SK-N-SH (cell line): ENCODE measurements around the gene AEBP1. TPM values are rescaled to one million over a fixed set of nuclear protein-coding genes. Genes with fewer than 3 reads are reported as not detected.

ENCODE experiments used
- CTCF ChIA-PET: fragments of 300-600, 350-600 bp; formaldehyde crosslinking; extraction: SDS; loops from one replicate; lab custom pipeline; 2021; lab: Yijun Ruan, JAX
- POLR2A ChIA-PET: fragments of 350-600 bp; sonication (Branson Sonifier 250); formaldehyde crosslinking; extraction: SDS; loops from one replicate; lab custom pipeline; 2020; ENCODE audit warnings: antibody characterized with exemption, inconsistent platforms; lab: Yijun Ruan, JAX
- DNase-seq: peaks from one replicate; pipeline ENCODE4 v3.0.0; 2012
- H2AFZ ChIP-seq: fragments of 200-600 bp; sonication (generic); 2 replicates; pipeline ENCODE4 v1.8.1; 2016; ENCODE audit warnings: antibody characterized with exemption, mild to moderate bottlenecking, low read depth
- H3F3A ChIP-seq: fragments of 200-600 bp; sonication (generic); replicated peaks from 2 replicates; pipeline ENCODE3; 2016; ENCODE audit warnings: antibody characterized with exemption, mild to moderate bottlenecking; ENCODE audit not compliant: insufficient read depth
- H3K27ac ChIP-seq, 2 experiments: fragments of 200-500 bp in 1 of 2; fragments of 200-600 bp in 1 of 2; sonication (Bioruptor generic) in 1 of 2; sonication (generic), shearing (Covaris generic) in 1 of 2; 2 replicates each; pipeline versions ENCODE4 v1.5.1 to v1.6.1; 2014 to 2016; ENCODE audit warnings: low read depth in 2 of 2, inconsistent platforms in 1 of 2, low read length in 1 of 2, mild to moderate bottlenecking in 1 of 2, mixed read lengths in 1 of 2
- H3K27me3 ChIP-seq: fragments of 200-600 bp; sonication (generic), shearing (Covaris generic); 2 replicates; pipeline ENCODE4 v1.6.1; 2016; ENCODE audit warnings: mixed run types; ENCODE audit not compliant: insufficient read depth
- H3K36me3 ChIP-seq, 2 experiments: fragments of 200-500 bp in 1 of 2; fragments of 200-600 bp in 1 of 2; sonication (Bioruptor generic) in 1 of 2; sonication (generic) in 1 of 2; replicated peaks in 1 of 2; 2 replicates each; pipeline versions ENCODE3 to v1.5.1; 2014 to 2016; ENCODE audit warnings: low read length in 1 of 2, mild to moderate bottlenecking in 1 of 2; ENCODE audit not compliant: insufficient read depth in 2 of 2, control insufficient read depth in 1 of 2
- H3K4me1 ChIP-seq, 2 experiments: fragments of 200-500 bp in 1 of 2; fragments of 200-600 bp in 1 of 2; sonication (Bioruptor generic) in 1 of 2; sonication (generic), shearing (Covaris generic) in 1 of 2; 2 replicates each; pipeline versions ENCODE4 v1.5.1 to v1.6.1; 2014 to 2016; ENCODE audit warnings: low read depth in 1 of 2, low read length in 1 of 2, mixed run types in 1 of 2; ENCODE audit not compliant: insufficient read depth in 2 of 2, control insufficient read depth in 1 of 2
- H3K4me2 ChIP-seq: fragments of 200-600 bp; sonication (generic), shearing (Covaris generic); 2 replicates; pipeline ENCODE4 v1.6.1; 2017; ENCODE audit warnings: mixed run types
- H3K4me3 ChIP-seq, 2 experiments: fragments of 200-500 bp in 1 of 2; fragments of 200-600 bp in 1 of 2; sonication (Bioruptor generic) in 1 of 2; sonication (generic), shearing (Covaris generic) in 1 of 2; 2 replicates each; pipeline versions ENCODE4 v1.5.1 to v1.8.1; 2014 to 2016; ENCODE audit warnings: low read depth in 2 of 2, inconsistent platforms in 1 of 2, low read length in 1 of 2, mild to moderate bottlenecking in 1 of 2, mixed read lengths in 1 of 2, moderate library complexity in 1 of 2
- H3K79me2 ChIP-seq: fragments of 200-600 bp; sonication (generic); 2 replicates; pipeline ENCODE4 v1.8.1; 2017; ENCODE audit warnings: mild to moderate bottlenecking; ENCODE audit not compliant: insufficient read depth
- H3K9ac ChIP-seq: fragments of 200-600 bp; sonication (generic); 2 replicates; pipeline ENCODE4 v1.6.1; 2017; ENCODE audit warnings: mixed run types
- H3K9me2 ChIP-seq: fragments of 200-600 bp; sonication (generic); 2 replicates; pipeline ENCODE4 v1.6.1; 2017; ENCODE audit warnings: mixed run types
- H3K9me3 ChIP-seq: fragments of 200-600 bp; sonication (generic); 2 replicates; pipeline ENCODE4 v1.6.1; 2017; ENCODE audit warnings: mixed run types, mild to moderate bottlenecking, moderate library complexity
- H4K20me1 ChIP-seq: fragments of 200-600 bp; sonication (generic); 2 replicates; pipeline ENCODE4 v1.6.1; 2017; ENCODE audit warnings: mild to moderate bottlenecking, mixed run types; ENCODE audit not compliant: insufficient read depth
- CTCF ChIP-seq: fragments of 200-600 bp; sonication (generic); IDR thresholded peaks from 2 replicates; pipeline ENCODE4 v1.6.1; 2017; ENCODE audit warnings: antibody characterized with exemption, mild to moderate bottlenecking, moderate library complexity
- ELF1 ChIP-seq: IDR thresholded peaks from 2 replicates; pipeline ENCODE4 v1.4.0; 2012
- EP300 ChIP-seq, 2 experiments: IDR thresholded peaks; 2 replicates each; pipeline versions ENCODE4 v1.4.0 to v1.6.1; 2012; ENCODE audit warnings: borderline replicate concordance in 1 of 2, low read depth in 1 of 2, low read length in 1 of 2
- EZH2phosphoT487 ChIP-seq: fragments of 200-600 bp; sonication (generic); IDR thresholded peaks from 2 replicates; pipeline ENCODE4 v1.6.1; 2017; ENCODE audit warnings: low read depth, mixed run types, mild to moderate bottlenecking, antibody characterized with exemption, moderate library complexity, borderline replicate concordance
- FOSL2 ChIP-seq: IDR thresholded peaks from 2 replicates; pipeline ENCODE4 v1.4.0; 2012; ENCODE audit warnings: low read depth, mild to moderate bottlenecking, moderate library complexity, borderline replicate concordance
- FOXJ3 ChIP-seq: sonication (generic); formaldehyde crosslinking; IDR thresholded peaks from 2 replicates; pipeline ENCODE4 v1.5.1; 2020; ENCODE audit warnings: mild to moderate bottlenecking, missing genetic modification reagents
- GABPA ChIP-seq: IDR thresholded peaks from 2 replicates; pipeline ENCODE4 v1.4.0; 2012; ENCODE audit warnings: low read depth, mild to moderate bottlenecking
- IRF3 ChIP-seq: fragments of 150-350 bp; IDR thresholded peaks from 2 replicates; pipeline ENCODE4 v1.6.1; 2016; ENCODE audit warnings: mild to moderate bottlenecking, low read depth, low read length
- MEF2A ChIP-seq: IDR thresholded peaks from 2 replicates; pipeline ENCODE4 v1.4.0; 2012; ENCODE audit warnings: low read depth, borderline replicate concordance
- NRF1 ChIP-seq: IDR thresholded peaks from 2 replicates; pipeline ENCODE4 v1.6.1; 2012; ENCODE audit warnings: low read depth, mild to moderate bottlenecking, low read length
- PBX3 ChIP-seq: IDR thresholded peaks from 2 replicates; pipeline ENCODE4; 2012
- RCOR1 ChIP-seq: fragments of 150-350 bp; IDR thresholded peaks from 2 replicates; pipeline ENCODE4 v1.6.1; 2017; ENCODE audit warnings: antibody characterized with exemption, low read length
- REST ChIP-seq: IDR thresholded peaks from 2 replicates; pipeline ENCODE4 v1.6.1; 2012; ENCODE audit warnings: mild to moderate bottlenecking, low read depth, low read length, moderate library complexity
- TAF1 ChIP-seq: IDR thresholded peaks from 2 replicates; pipeline ENCODE4 v1.6.1; 2012; ENCODE audit warnings: low read depth, mild to moderate bottlenecking, low read length, moderate library complexity, borderline replicate concordance
- TCF12 ChIP-seq: IDR thresholded peaks from 2 replicates; pipeline ENCODE4 v1.4.0; 2012
- TEAD4 ChIP-seq: IDR thresholded peaks from 2 replicates; pipeline ENCODE4 v1.4.0; 2012; ENCODE audit warnings: mild to moderate bottlenecking, borderline replicate concordance; ENCODE audit not compliant: insufficient read depth
- USF1 ChIP-seq: IDR thresholded peaks from 2 replicates; pipeline ENCODE4 v1.4.0; 2012; ENCODE audit warnings: low read depth, borderline replicate concordance
- WGBS: methylation state at CpG from one replicate; pipeline ENCODE4 v1.1.6; 2017; ENCODE audit warnings: low lambda C conversion rate; 5-methylcytosine and 5-hydroxymethylcytosine counted together
- polyA plus RNA-seq, 3 experiments: library from polyadenylated mRNA; depleted of rRNA; stranded (reverse); fragments of >200 nt; gene quantifications; 2 replicates each; pipeline ENCODE4 v1.2.3, GENCODE V29; 2012

AEBP1 gene
- polyA plus RNA-seq, 1 of the 3 experiments (the other 2 are of a cell fraction) = 105 TPM

- no peak for TF ChIP-seq IRF3
- no peak for TF ChIP-seq ELF1
- no peak for TF ChIP-seq RCOR1
- no peak for TF ChIP-seq MEF2A
Measured at GRCh38 chr7:44068054-44068453, 36.1 kb upstream of the AEBP1 start (continued).

GRCh38 chr7:44071726-44072363, 32.3 kb upstream of the AEBP1 start:
- POLR2A ChIA-PET = interaction anchor here (0.6 to 1.9 kb wide), 8 partner anchors 8 to 131 kb away, joined by 3 to 6 read pairs (median 4); partner anchors contain the start of genes DBNL and YKT6

More at GRCh38 chr7:44071726-44072363, 32.3 kb upstream of the AEBP1 start:
- TF ChIP-seq TCF12 (no peak), GABPA (no peak), FOXJ3 (no peak), EZH2phosphoT487 (no peak), TAF1 (no peak), PBX3 (no peak), NRF1 (no peak), CTCF (no peak), REST (no peak), USF1 (no peak), TEAD4 (no peak), EP300 (IDR thresholded peaks at IDR 0.05; ENCODE audit: borderline replicate concordance in 1 of 2, low read depth in 1 of 2, low read length in 1 of 2) (no peak), FOSL2 (no peak), ELF1 (no peak)
- TF ChIP-seq, all 33 proteins: peak for 0
- Histone ChIP-seq H3K4me2 (peak overlapping the region; percentile 13; the same call in 1 of the 2 replicates), H3K79me2 (no peaks in the 10 kb centered on the region), H3K4me1 (peaks cover 5 to 30% of the 10 kb centered on the region in 2 experiments), H3K27me3 (no peaks in the 10 kb centered on the region), H4K20me1 (no peaks in the 10 kb centered on the region), H2AFZ (no peak overlapping the region), H3K9ac (no peak overlapping the region; the same call in 1 of the 2 replicates), H3F3A (peaks cover 50% of the 10 kb centered on the region), H3K36me3 (peaks cover 6 to 29% of the 10 kb centered on the region in 2 experiments), H3K27ac (peak overlapping the region; percentile 7 to 55; a peak in 3 of 4 replicates), H3K9me2 (no peaks in the 10 kb centered on the region), H3K4me3 (no peak overlapping the region), H3K9me3 (no peaks in the 10 kb centered on the region)
- WGBS = 69% methylated on average over 9 of the region's 9 CpGs
- CTCF ChIA-PET = interaction anchor here (0.7 to 4.4 kb wide), 30 partner anchors 8 to 493 kb away, joined by 3 to 68 read pairs (median 5); partner anchors contain the start of genes GCK, POLD2 and YKT6
- no peak for DNase-seq
